GM23338 (cell line): Measurements from ENCODE around the gene HDAC5. TPM values are rescaled to one million over a fixed set of nuclear protein-coding genes. Genes with fewer than 3 reads are reported as not detected.

Experiments used
- ATAC-seq: fragments of 200-7000 bp; cut with Tn5 transposase; 3 replicates; pipeline ENCODE4 v1.9.1; 2020
- DNase-seq: peaks from one replicate; pipeline ENCODE4 v3.0.0-alpha.2; 2015; ENCODE audit warnings: low spot score
- H2AFZ ChIP-seq: fragments of 200-600 bp; sonication (generic); 2 replicates; pipeline ENCODE4 v1.8.0; 2016; ENCODE audit warnings: antibody characterized with exemption, mild to moderate bottlenecking, moderate library complexity
- H3F3A ChIP-seq: fragments of 200-600 bp; sonication (generic); replicated peaks from 2 replicates; pipeline ENCODE4 v1.8.0; 2017; ENCODE audit warnings: antibody characterized with exemption, mixed run types, low read depth
- H3K27ac ChIP-seq: fragments of 200-600 bp; sonication (generic); 2 replicates; pipeline ENCODE4 v1.6.1; 2016; ENCODE audit warnings: low read depth
- H3K27me3 ChIP-seq: fragments of 200-600 bp; sonication (generic); 2 replicates; pipeline ENCODE4 v1.8.0; 2016; ENCODE audit warnings: mild to moderate bottlenecking, mixed run types, moderate library complexity; ENCODE audit not compliant: insufficient read depth
- H3K36me3 ChIP-seq: fragments of 200-600 bp; sonication (generic); 2 replicates; pipeline ENCODE4 v1.8.0; 2016; ENCODE audit warnings: mild to moderate bottlenecking; ENCODE audit not compliant: insufficient read depth
- H3K4me1 ChIP-seq: fragments of 200-600 bp; sonication (generic); 2 replicates; pipeline ENCODE4 v1.8.0; 2016; ENCODE audit warnings: mild to moderate bottlenecking, moderate library complexity; ENCODE audit not compliant: insufficient read depth
- H3K4me2 ChIP-seq: fragments of 200-600 bp; sonication (generic); 2 replicates; pipeline ENCODE4 v1.7.1; 2017; ENCODE audit warnings: mixed run types
- H3K4me3 ChIP-seq: fragments of 200-600 bp; sonication (generic); 2 replicates; pipeline ENCODE4 v1.6.1; 2016; ENCODE audit warnings: mixed run types
- H3K79me2 ChIP-seq: fragments of 200-600 bp; sonication (generic); replicated peaks from 2 replicates; pipeline ENCODE4 v1.8.0; 2017; ENCODE audit warnings: mild to moderate bottlenecking; ENCODE audit not compliant: insufficient read depth
- H3K9me2 ChIP-seq: fragments of 200-600 bp; sonication (generic); 2 replicates; pipeline ENCODE4 v1.8.0; 2017; ENCODE audit not compliant: insufficient read depth
- H4K20me1 ChIP-seq: fragments of 200-600 bp; sonication (generic); replicated peaks from 2 replicates; pipeline ENCODE4 v1.8.0; 2017; ENCODE audit warnings: mild to moderate bottlenecking; ENCODE audit not compliant: insufficient read depth
- H3K27ac Mint-ChIP-seq: 2 replicates; pipeline ENCODE4 v1.8.0; 2020; ENCODE audit warnings: inconsistent platforms, mild to moderate bottlenecking, moderate library complexity, mixed read lengths
- H3K27me3 Mint-ChIP-seq: 3 replicates; pipeline ENCODE4 v1.8.0; 2022; ENCODE audit warnings: low read depth, mild to moderate bottlenecking, moderate library complexity, mixed read lengths, inconsistent platforms; ENCODE audit not compliant: insufficient read depth, poor library complexity
- H3K36me3 Mint-ChIP-seq: 3 replicates; pipeline ENCODE4 v1.8.0; 2021; ENCODE audit warnings: low read depth, mild to moderate bottlenecking, inconsistent platforms, moderate library complexity, mixed read lengths
- H3K4me1 Mint-ChIP-seq: 3 replicates; pipeline ENCODE4 v1.8.0; 2020; ENCODE audit warnings: mild to moderate bottlenecking, inconsistent platforms, mixed read lengths
- H3K4me3 Mint-ChIP-seq: 3 replicates; pipeline ENCODE4 v1.8.0; 2021; ENCODE audit warnings: moderate library complexity, mild to moderate bottlenecking, inconsistent platforms, mixed read lengths
- H3K9me3 Mint-ChIP-seq: 3 replicates; pipeline ENCODE4 v1.8.0; 2020; ENCODE audit warnings: moderate library complexity, mild to moderate bottlenecking, inconsistent platforms, mixed read lengths
- CREB1 ChIP-seq: fragments of 250-450 bp; sonication (Bioruptor Pico); IDR thresholded peaks from 2 replicates; pipeline ENCODE4 v1.5.0; 2020; ENCODE audit warnings: low read depth, mild to moderate bottlenecking, moderate library complexity
- EZH2 ChIP-seq: fragments of 200-600 bp; sonication (generic); IDR thresholded peaks from one replicate; pipeline ENCODE4 v1.8.0; 2017; ENCODE audit warnings: antibody characterized with exemption, mild to moderate bottlenecking, low read depth; ENCODE audit not compliant: unreplicated experiment
- EZH2phosphoT487 ChIP-seq: fragments of 200-600 bp; sonication (generic); IDR thresholded peaks from one replicate; pipeline ENCODE4 v1.8.1; 2018; ENCODE audit warnings: antibody characterized with exemption; ENCODE audit not compliant: unreplicated experiment
- JUNB ChIP-seq: IDR thresholded peaks from one replicate; pipeline ENCODE4 v1.6.1; 2016; ENCODE audit warnings: antibody characterized with exemption; ENCODE audit not compliant: unreplicated experiment
- NANOG ChIP-seq: IDR thresholded peaks from 2 replicates; pipeline ENCODE4 v1.6.1; 2016; ENCODE audit warnings: antibody characterized with exemption, borderline replicate concordance
- POLR2AphosphoS5 ChIP-seq: IDR thresholded peaks from 2 replicates; pipeline ENCODE4 v1.6.1; 2016; ENCODE audit warnings: antibody characterized with exemption, low read depth
- STAT1 ChIP-seq: IDR thresholded peaks from one replicate; pipeline ENCODE4 v1.6.1; 2016; ENCODE audit warnings: antibody characterized with exemption; ENCODE audit not compliant: unreplicated experiment
- ZNF114 ChIP-seq: fragments of 250-450 bp; sonication (Bioruptor Pico); IDR thresholded peaks from 2 replicates; pipeline ENCODE4 v1.5.0; 2020; ENCODE audit warnings: mild to moderate bottlenecking, moderate library complexity
- ZNF331 ChIP-seq: fragments of 250-450 bp; sonication (Bioruptor Pico); IDR thresholded peaks from 2 replicates; pipeline ENCODE4 v1.5.0; 2020; ENCODE audit warnings: low read depth, mild to moderate bottlenecking, moderate library complexity
- polyA plus RNA-seq: library from polyadenylated mRNA; unstranded; fragments of >200 nt; fragmentation: Nextera tagmentation; extraction: Ambion mirVana; gene quantifications from 2 replicates; pipeline ENCODE4 v1.2.1, GENCODE V29; 2016
- total RNA-seq: library from RNA; depleted of rRNA; stranded (reverse); fragments of >200 nt; shearing (Covaris generic); gene quantifications from 2 replicates; pipeline ENCODE4 v1.2.3, GENCODE V29; 2014
- TF ChIP-seq, protein P1 (sequence below): IDR thresholded peaks from 2 replicates; pipeline ENCODE4 v1.6.1; 2016; ENCODE audit warnings: antibody characterized with exemption
- TF ChIP-seq, protein P2 (sequence below), 2 experiments: fragments of 200-600 bp in 1 of 2; sonication (generic) in 1 of 2; conservative IDR thresholded peaks; 2 replicates each; pipeline versions ENCODE4 v1.5.1 to v1.6.1; 2016 to 2017; ENCODE audit warnings: antibody characterized with exemption in 2 of 2, low read depth in 2 of 2, mild to moderate bottlenecking in 2 of 2, moderate library complexity in 1 of 2
- TF ChIP-seq, protein P3 (sequence below): fragments of 250-450 bp; sonication (Bioruptor Pico); IDR thresholded peaks from 2 replicates; pipeline ENCODE4 v1.5.0; 2020; ENCODE audit warnings: mild to moderate bottlenecking, moderate library complexity
- TF ChIP-seq, protein P4 (sequence below): IDR thresholded peaks from one replicate; pipeline ENCODE4 v1.6.1; 2018; ENCODE audit warnings: antibody characterized with exemption; ENCODE audit not compliant: unreplicated experiment

HDAC5 gene
- total and polyA plus RNA-seq, 2 experiments from 2014 or later: 16.9 to 71.1 TPM

DNA sequence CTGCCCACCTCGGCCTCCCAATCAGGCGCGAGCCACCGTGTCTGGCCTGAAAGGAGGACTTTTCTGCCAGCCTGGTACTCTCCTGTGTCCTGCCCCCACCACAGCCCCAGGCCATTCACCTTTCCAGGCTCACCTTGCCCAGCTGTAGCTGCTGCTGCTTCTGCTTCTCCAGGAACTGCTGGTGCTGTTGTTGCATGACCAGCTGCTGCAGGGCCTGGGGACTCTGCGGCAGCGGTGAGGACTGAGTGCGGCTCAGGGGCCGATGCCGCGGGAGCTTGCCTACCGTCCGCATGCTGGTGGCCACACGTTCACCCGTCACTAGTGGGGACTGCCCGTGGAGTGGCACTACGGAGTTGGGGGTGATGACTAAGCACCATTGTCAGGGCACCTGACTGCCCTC lies 35.2 kb downstream of the HDAC5 start:
- TF ChIP-seq, protein P1, sequence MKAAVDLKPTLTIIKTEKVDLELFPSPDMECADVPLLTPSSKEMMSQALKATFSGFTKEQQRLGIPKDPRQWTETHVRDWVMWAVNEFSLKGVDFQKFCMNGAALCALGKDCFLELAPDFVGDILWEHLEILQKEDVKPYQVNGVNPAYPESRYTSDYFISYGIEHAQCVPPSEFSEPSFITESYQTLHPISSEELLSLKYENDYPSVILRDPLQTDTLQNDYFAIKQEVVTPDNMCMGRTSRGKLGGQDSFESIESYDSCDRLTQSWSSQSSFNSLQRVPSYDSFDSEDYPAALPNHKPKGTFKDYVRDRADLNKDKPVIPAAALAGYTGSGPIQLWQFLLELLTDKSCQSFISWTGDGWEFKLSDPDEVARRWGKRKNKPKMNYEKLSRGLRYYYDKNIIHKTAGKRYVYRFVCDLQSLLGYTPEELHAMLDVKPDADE: no peak
- TF ChIP-seq NANOG (no peak), STAT1 (no peak), EZH2phosphoT487 (no peak), JUNB (no peak), ZNF114 (CRISPR knock-in tag) (no peak), EZH2 (no peak), ZNF331 (CRISPR knock-in tag) (no peak), CREB1 (CRISPR knock-in tag) (no peak), POLR2AphosphoS5 (no peak)
- TF ChIP-seq, protein P2, sequence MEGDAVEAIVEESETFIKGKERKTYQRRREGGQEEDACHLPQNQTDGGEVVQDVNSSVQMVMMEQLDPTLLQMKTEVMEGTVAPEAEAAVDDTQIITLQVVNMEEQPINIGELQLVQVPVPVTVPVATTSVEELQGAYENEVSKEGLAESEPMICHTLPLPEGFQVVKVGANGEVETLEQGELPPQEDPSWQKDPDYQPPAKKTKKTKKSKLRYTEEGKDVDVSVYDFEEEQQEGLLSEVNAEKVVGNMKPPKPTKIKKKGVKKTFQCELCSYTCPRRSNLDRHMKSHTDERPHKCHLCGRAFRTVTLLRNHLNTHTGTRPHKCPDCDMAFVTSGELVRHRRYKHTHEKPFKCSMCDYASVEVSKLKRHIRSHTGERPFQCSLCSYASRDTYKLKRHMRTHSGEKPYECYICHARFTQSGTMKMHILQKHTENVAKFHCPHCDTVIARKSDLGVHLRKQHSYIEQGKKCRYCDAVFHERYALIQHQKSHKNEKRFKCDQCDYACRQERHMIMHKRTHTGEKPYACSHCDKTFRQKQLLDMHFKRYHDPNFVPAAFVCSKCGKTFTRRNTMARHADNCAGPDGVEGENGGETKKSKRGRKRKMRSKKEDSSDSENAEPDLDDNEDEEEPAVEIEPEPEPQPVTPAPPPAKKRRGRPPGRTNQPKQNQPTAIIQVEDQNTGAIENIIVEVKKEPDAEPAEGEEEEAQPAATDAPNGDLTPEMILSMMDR (conservative IDR thresholded peaks at IDR 0.05; ENCODE audit: low read depth in 2 of 2): no peak
- TF ChIP-seq, protein P3, sequence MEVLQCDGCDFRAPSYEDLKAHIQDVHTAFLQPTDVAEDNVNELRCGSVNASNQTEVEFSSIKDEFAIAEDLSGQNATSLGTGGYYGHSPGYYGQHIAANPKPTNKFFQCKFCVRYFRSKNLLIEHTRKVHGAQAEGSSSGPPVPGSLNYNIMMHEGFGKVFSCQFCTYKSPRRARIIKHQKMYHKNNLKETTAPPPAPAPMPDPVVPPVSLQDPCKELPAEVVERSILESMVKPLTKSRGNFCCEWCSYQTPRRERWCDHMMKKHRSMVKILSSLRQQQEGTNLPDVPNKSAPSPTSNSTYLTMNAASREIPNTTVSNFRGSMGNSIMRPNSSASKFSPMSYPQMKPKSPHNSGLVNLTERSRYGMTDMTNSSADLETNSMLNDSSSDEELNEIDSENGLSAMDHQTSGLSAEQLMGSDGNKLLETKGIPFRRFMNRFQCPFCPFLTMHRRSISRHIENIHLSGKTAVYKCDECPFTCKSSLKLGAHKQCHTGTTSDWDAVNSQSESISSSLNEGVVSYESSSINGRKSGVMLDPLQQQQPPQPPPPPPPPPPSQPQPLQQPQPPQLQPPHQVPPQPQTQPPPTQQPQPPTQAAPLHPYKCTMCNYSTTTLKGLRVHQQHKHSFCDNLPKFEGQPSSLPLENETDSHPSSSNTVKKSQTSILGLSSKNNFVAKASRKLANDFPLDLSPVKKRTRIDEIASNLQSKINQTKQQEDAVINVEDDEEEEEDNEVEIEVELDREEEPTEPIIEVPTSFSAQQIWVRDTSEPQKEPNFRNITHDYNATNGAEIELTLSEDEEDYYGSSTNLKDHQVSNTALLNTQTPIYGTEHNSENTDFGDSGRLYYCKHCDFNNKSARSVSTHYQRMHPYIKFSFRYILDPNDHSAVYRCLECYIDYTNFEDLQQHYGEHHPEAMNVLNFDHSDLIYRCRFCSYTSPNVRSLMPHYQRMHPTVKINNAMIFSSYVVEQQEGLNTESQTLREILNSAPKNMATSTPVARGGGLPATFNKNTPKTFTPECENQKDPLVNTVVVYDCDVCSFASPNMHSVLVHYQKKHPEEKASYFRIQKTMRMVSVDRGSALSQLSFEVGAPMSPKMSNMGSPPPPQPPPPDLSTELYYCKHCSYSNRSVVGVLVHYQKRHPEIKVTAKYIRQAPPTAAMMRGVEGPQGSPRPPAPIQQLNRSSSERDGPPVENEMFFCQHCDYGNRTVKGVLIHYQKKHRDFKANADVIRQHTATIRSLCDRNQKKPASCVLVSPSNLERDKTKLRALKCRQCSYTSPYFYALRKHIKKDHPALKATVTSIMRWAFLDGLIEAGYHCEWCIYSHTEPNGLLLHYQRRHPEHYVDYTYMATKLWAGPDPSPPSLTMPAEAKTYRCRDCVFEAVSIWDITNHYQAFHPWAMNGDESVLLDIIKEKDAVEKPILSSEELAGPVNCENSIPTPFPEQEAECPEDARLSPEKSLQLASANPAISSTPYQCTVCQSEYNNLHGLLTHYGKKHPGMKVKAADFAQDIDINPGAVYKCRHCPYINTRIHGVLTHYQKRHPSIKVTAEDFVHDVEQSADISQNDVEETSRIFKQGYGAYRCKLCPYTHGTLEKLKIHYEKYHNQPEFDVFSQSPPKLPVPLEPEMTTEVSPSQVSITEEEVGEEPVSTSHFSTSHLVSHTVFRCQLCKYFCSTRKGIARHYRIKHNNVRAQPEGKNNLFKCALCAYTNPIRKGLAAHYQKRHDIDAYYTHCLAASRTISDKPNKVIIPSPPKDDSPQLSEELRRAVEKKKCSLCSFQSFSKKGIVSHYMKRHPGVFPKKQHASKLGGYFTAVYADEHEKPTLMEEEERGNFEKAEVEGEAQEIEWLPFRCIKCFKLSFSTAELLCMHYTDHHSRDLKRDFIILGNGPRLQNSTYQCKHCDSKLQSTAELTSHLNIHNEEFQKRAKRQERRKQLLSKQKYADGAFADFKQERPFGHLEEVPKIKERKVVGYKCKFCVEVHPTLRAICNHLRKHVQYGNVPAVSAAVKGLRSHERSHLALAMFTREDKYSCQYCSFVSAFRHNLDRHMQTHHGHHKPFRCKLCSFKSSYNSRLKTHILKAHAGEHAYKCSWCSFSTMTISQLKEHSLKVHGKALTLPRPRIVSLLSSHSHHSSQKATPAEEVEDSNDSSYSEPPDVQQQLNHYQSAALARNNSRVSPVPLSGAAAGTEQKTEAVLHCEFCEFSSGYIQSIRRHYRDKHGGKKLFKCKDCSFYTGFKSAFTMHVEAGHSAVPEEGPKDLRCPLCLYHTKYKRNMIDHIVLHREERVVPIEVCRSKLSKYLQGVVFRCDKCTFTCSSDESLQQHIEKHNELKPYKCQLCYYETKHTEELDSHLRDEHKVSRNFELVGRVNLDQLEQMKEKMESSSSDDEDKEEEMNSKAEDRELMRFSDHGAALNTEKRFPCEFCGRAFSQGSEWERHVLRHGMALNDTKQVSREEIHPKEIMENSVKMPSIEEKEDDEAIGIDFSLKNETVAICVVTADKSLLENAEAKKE: no peak
- TF ChIP-seq, protein P4, sequence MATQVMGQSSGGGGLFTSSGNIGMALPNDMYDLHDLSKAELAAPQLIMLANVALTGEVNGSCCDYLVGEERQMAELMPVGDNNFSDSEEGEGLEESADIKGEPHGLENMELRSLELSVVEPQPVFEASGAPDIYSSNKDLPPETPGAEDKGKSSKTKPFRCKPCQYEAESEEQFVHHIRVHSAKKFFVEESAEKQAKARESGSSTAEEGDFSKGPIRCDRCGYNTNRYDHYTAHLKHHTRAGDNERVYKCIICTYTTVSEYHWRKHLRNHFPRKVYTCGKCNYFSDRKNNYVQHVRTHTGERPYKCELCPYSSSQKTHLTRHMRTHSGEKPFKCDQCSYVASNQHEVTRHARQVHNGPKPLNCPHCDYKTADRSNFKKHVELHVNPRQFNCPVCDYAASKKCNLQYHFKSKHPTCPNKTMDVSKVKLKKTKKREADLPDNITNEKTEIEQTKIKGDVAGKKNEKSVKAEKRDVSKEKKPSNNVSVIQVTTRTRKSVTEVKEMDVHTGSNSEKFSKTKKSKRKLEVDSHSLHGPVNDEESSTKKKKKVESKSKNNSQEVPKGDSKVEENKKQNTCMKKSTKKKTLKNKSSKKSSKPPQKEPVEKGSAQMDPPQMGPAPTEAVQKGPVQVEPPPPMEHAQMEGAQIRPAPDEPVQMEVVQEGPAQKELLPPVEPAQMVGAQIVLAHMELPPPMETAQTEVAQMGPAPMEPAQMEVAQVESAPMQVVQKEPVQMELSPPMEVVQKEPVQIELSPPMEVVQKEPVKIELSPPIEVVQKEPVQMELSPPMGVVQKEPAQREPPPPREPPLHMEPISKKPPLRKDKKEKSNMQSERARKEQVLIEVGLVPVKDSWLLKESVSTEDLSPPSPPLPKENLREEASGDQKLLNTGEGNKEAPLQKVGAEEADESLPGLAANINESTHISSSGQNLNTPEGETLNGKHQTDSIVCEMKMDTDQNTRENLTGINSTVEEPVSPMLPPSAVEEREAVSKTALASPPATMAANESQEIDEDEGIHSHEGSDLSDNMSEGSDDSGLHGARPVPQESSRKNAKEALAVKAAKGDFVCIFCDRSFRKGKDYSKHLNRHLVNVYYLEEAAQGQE: no peak
- Histone ChIP-seq H3K27ac (peak overlapping the region; percentile 66; the same call in 1 of the 2 replicates), H4K20me1 (no peaks in the 10 kb centered on the region; the same call in 1 of the 2 replicates), H2AFZ (no peak overlapping the region), H3K4me3 (no peak overlapping the region), H3K4me1 (peaks cover 17% of the 10 kb centered on the region), H3K4me2 (no peak overlapping the region), H3F3A (0 out of 2 replicates have a peak, but pooled peaks cover 9% of the 10 kb centered on the region), H3K9me2 (no peaks in the 10 kb centered on the region), H3K27me3 (no peaks in the 10 kb centered on the region), H3K36me3 (no peaks in the 10 kb centered on the region; the same call in 1 of the 2 replicates), H3K79me2 (no peaks in the 10 kb centered on the region)
- H3K27ac Mint-ChIP-seq: peak overlapping the region; percentile 94
- no peaks in the 10 kb centered on the region; the same call in 2 of the 3 replicates for H3K9me3 Mint-ChIP-seq
- ATAC-seq (no peak), DNase-seq (no peak)
- no peak overlapping the region for H3K4me3 Mint-ChIP-seq
- peaks cover 40% of the 10 kb centered on the region for H3K4me1 Mint-ChIP-seq
- H3K36me3 Mint-ChIP-seq: peaks cover 38% of the 10 kb centered on the region
- peaks cover 22% of the 10 kb centered on the region for H3K27me3 Mint-ChIP-seq
